Measurements from ENCODE around the gene CCDC88B.

The CCDC88B gene

DNA sequence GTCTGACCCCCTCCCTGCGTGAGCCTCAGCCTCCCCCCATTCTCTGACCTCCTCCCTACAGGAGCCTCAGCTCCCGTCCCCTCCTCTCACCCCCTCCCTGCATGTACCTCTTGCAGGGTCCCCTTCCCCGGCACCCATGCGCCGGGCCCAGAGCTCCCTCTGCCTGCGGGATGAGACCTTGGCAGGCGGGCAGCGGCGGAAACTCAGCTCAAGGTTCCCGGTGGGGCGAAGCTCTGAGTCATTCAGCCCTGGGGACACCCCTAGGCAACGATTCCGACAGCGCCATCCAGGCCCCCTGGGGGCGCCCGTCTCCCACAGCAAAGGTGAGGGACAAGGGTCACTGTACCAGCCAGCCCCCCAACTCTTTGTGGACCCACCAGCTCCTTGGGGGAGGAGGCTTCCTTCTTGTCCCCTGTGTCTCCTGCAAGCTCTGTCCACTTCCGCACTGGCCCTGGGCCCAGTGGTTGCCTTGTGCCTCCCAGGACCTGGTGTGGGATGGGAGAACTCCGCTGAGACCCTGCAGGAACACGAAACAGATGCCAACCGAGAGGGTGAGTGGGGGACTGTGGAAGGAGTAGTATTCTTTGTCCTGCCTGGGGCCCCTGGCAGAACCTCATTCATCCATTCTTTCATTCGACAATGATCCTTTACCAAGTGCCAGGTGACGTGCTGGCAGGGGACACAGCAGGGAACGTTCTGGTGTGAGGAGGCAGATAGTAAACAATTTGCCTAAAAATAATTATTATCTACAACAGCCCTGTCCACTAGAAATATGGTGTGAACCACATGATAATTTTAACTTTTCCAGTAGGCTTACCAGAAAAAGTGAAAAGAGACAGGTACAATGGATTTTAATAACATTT lies 15.3 kb downstream of the CCDC88B start:
- TF ChIP-seq ZNF274 (IDR thresholded peaks at IDR 0.05; ENCODE audit: low read depth, low read length) (no peak), SUZ12 (IDR thresholded peaks at IDR 0.05; ENCODE audit: extremely low read depth, insufficient read depth, insufficient read length) (no peak)
- H3K4me1 ChIP-seq (ENCODE audit: insufficient read depth, insufficient read length) = peaks cover 47% of the 10 kb centered on the region

DNA sequence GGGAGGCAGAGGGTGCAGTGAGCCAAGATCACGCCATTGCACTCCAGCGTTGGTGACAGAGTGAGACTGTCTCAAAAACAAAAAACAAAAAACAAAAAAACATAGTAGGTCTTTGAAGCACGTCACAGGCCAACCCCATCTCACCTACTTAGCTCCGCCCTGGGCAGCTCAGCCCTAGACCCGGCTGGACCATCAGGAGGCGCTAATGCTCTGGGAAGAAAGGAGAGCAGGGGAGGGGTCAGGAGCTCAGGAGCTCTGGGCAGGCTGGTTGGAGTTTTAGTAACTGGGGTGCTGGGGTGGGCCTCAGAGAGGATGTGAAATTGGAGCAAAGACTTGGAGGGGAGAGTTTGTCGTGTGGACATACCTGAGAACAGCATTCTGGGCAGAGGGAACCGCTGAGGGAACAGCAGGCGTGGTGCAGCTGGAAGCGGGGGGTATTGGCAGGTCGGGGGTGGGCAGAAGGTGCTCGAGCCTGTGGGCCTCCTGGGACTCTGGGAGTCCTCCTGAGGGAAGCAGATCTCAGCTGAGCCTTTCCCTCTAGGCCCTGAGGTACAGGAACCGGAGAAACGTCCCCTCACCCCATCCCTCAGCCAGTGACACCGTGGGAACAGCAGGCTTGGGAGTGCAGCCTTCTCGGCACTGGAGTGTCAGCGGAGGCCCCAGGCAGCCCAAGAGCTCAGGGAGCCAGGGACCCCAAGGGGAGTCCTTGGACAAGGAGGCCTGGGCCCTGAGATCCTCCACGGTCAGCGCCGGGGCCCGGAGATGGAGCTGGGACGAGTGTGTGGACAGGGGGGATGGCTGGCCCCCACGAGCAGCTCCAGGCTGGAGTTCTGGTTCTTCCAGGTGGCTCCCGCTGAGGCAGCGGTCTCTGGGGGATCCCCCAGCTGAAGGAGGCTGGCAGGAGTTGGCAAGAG lies 16.8 kb downstream of the CCDC88B start:
- H3K4me1 ChIP-seq (ENCODE audit: insufficient read depth, insufficient read length) = peaks cover 48% of the 10 kb centered on the region
- H3K4me3 ChIP-seq (ENCODE audit: insufficient read length, low read depth) = no peak overlapping the region
- peaks cover 19% of the 10 kb centered on the region for H3K36me3 ChIP-seq (ENCODE audit: insufficient read depth, insufficient read length, low read length)
- no peaks in the 10 kb centered on the region for H3K9me3 ChIP-seq (ENCODE audit: insufficient read depth, low read length)
- DNase-seq (ENCODE audit: low read depth, low spot score) = peak; percentile 81
- no peak for TF ChIP-seq ZNF274 (IDR thresholded peaks at IDR 0.05; ENCODE audit: low read depth, low read length)
- no peak for TF ChIP-seq SUZ12 (IDR thresholded peaks at IDR 0.05; ENCODE audit: extremely low read depth, insufficient read depth, insufficient read length)
- TF ChIP-seq YY1 (IDR thresholded peaks at IDR 0.05; ENCODE audit: insufficient read depth, insufficient read length) = no peak
- no peaks in the 10 kb centered on the region for H3K27me3 ChIP-seq (ENCODE audit: insufficient read depth, insufficient read length)
- H3K9ac ChIP-seq (ENCODE audit: insufficient read length, low read depth) = peak overlapping the region; percentile 62

More for the DNA sequence above, 15.3 kb downstream of the CCDC88B start:
- Histone ChIP-seq H3K4me3 (ENCODE audit: insufficient read length, low read depth) (no peak overlapping the region), H3K27me3 (ENCODE audit: insufficient read depth, insufficient read length) (no peaks in the 10 kb centered on the region), H3K9me3 (ENCODE audit: insufficient read depth, low read length) (no peaks in the 10 kb centered on the region), H3K36me3 (ENCODE audit: insufficient read depth, insufficient read length, low read length) (peaks cover 5% of the 10 kb centered on the region), H3K9ac (ENCODE audit: insufficient read length, low read depth) (peak overlapping the region; percentile 76)
- DNase-seq (ENCODE audit: low read depth, low spot score) = peak; percentile 89

DNA sequence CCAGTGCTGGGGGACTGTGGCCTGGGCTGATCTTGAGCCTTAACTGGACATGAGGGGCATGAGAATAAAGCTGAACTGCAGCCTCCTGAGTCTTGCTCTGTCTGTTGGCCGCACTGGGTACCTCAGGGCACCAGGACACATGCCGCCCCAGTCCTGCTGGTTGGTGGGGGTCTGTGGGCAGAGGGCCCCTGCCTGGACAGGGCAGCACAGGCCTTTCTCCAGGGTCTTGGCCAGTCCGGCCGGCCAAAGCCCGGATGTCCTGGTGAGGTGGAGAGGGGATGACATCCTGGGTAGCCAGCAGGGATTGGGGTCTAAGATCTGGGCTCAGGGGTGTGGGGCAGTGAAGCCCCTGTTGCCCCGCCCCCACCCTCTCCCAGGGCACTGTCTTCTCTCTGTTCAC lies 17.4 kb downstream of the CCDC88B start:
- TF ChIP-seq YY1 (IDR thresholded peaks at IDR 0.05; ENCODE audit: insufficient read depth, insufficient read length) (no peak), SUZ12 (IDR thresholded peaks at IDR 0.05; ENCODE audit: extremely low read depth, insufficient read depth, insufficient read length) (no peak), ZNF274 (IDR thresholded peaks at IDR 0.05; ENCODE audit: low read depth, low read length) (no peak)
- no peak overlapping the region for H3K4me3 ChIP-seq (ENCODE audit: insufficient read length, low read depth)
- H3K36me3 ChIP-seq (ENCODE audit: insufficient read depth, insufficient read length, low read length) = peaks cover 26% of the 10 kb centered on the region
- DNase-seq (ENCODE audit: low read depth, low spot score) = no peak
- no peaks in the 10 kb centered on the region for H3K27me3 ChIP-seq (ENCODE audit: insufficient read depth, insufficient read length)
- H3K9ac ChIP-seq (ENCODE audit: insufficient read length, low read depth) = peak overlapping the region; percentile 57
- H3K9me3 ChIP-seq (ENCODE audit: insufficient read depth, low read length) = no peaks in the 10 kb centered on the region
- peaks cover 48% of the 10 kb centered on the region for H3K4me1 ChIP-seq (ENCODE audit: insufficient read depth, insufficient read length)

DNA sequence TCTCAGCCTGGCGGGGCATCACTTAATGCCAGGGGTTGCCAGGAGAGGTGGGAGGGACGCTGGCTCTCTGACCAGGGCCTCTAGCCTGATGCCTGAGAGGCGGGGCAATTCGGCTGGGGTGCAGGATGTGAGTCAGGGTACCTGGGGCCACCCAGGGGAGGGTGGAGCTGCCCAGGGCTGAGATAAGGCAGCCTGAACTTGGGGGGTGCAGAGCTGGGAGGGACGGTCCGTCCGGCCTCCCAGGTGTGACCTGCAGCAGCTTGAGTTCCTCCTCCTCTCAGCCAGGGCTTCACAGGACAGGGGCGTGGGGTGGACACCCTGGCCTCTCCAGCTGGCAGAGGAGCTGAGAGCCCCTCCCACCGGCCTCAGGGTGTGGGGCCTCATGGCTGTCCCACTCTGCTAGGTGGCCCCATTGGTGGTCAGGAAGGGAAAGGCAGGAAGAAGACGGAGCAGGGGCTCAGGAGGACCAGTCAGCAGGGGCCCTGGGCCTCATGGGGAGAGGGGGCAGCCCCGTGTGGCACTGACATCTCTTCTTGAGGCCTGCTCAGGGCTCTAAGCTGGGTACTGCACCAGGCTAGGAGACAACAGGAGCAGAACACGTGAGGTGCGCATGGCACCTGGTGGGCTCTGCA lies 18.0 kb downstream of the CCDC88B start:
- H3K4me1 ChIP-seq (ENCODE audit: insufficient read depth, insufficient read length) = peaks cover 48% of the 10 kb centered on the region
- H3K9ac ChIP-seq (ENCODE audit: insufficient read length, low read depth) = peak overlapping the region; percentile 94
- no peak for DNase-seq (ENCODE audit: low read depth, low spot score)
- peaks cover 32% of the 10 kb centered on the region for H3K36me3 ChIP-seq (ENCODE audit: insufficient read depth, insufficient read length, low read length)
- H3K9me3 ChIP-seq (ENCODE audit: insufficient read depth, low read length) = no peaks in the 10 kb centered on the region
- TF ChIP-seq SUZ12 (IDR thresholded peaks at IDR 0.05; ENCODE audit: extremely low read depth, insufficient read depth, insufficient read length) = no peak
- no peak for TF ChIP-seq YY1 (IDR thresholded peaks at IDR 0.05; ENCODE audit: insufficient read depth, insufficient read length)
- no peak for TF ChIP-seq ZNF274 (IDR thresholded peaks at IDR 0.05; ENCODE audit: low read depth, low read length)
- H3K27me3 ChIP-seq (ENCODE audit: insufficient read depth, insufficient read length) = no peaks in the 10 kb centered on the region
- peak overlapping the region; percentile 95 for H3K4me3 ChIP-seq (ENCODE audit: insufficient read length, low read depth)

DNA sequence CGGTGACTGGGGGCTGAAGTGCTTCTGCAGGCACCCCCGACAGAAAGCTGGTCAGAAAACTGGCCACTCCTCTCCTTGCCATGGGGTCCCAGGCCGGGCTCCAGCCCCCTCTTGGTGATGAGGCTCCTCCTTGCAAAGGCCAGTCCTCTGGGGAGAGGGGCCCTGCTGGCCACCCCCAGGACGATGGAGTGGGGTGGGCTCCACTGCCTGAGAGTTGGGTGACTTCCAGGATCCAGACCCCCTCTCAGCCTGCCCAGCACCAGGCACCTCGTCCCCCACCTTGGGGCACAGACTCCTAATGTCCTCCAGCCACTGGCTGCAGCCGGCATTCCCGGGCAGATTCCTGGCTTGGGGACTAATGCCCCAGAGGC lies 18.5 kb downstream of the CCDC88B start:
- Histone ChIP-seq H3K4me1 (ENCODE audit: insufficient read depth, insufficient read length) (peaks cover 48% of the 10 kb centered on the region), H3K27me3 (ENCODE audit: insufficient read depth, insufficient read length) (no peaks in the 10 kb centered on the region), H3K4me3 (ENCODE audit: insufficient read length, low read depth) (peak overlapping the region; percentile 95), H3K9me3 (ENCODE audit: insufficient read depth, low read length) (no peaks in the 10 kb centered on the region), H3K36me3 (ENCODE audit: insufficient read depth, insufficient read length, low read length) (peaks cover 37% of the 10 kb centered on the region), H3K9ac (ENCODE audit: insufficient read length, low read depth) (peak overlapping the region; percentile 94)
- TF ChIP-seq ZNF274 (IDR thresholded peaks at IDR 0.05; ENCODE audit: low read depth, low read length) = no peak
- DNase-seq (ENCODE audit: low read depth, low spot score) = no peak

DNA sequence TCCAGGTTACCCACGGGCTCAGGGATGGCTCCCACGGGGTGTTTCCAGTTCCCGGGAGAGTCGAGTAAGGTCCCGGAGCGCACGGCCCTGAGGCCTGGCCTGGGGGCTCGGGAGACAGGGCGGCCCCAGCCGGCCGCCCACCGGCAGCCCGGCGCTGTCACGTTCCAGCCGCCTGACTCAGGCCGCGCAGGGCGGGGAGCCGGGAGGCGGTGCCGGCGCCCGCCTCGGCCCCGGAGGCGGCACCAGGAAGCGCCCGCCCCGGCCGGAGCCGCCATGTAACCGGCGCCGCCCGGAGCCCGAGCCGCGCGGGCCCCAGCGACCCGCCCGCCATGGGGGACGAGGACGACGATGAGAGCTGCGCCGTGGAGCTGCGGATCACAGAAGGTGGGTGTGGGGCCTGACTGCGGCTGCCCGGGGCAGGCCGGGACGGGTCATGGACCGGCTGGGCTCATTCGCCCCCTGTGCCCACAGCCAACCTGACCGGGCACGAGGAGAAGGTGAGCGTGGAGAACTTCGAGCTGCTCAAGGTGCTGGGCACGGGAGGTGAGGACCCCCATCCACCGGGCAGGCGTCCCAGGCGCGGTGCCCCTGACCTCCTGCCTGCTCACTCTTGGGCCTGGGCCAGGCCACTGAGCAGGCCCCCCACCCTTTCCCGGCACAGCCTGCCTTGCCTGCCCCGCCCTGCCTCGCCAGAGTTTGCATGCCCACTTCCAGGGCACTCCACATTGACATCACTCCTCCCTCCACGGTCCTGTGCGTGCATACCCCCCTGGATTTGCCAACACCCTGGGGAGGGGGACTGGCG lies 19.1 kb downstream of the CCDC88B start, which contains the start of gene RPS6KA4:
TSS of gene RPS6KA4 (plus strand) at position 256 of the 805 bp plus-strand sequence. CDS start at position 330, 74 bp downstream.
- TF ChIP-seq YY1 (IDR thresholded peaks at IDR 0.05; ENCODE audit: insufficient read depth, insufficient read length) (no peak), ZNF274 (IDR thresholded peaks at IDR 0.05; ENCODE audit: low read depth, low read length) (no peak)

More for the DNA sequence above, 19.1 kb downstream of the CCDC88B start, which contains the start of gene RPS6KA4:
- Histone ChIP-seq H3K4me3 (ENCODE audit: insufficient read length, low read depth) (peak within 1 kb of the TSS; percentile 95), H3K27me3 (ENCODE audit: insufficient read depth, insufficient read length) (no peaks in the 10 kb centered on the region), H3K9me3 (ENCODE audit: insufficient read depth, low read length) (no peaks in the 10 kb centered on the region), H3K4me1 (ENCODE audit: insufficient read depth, insufficient read length) (peaks cover 47% of the 10 kb centered on the region), H3K9ac (ENCODE audit: insufficient read length, low read depth) (peak within 1 kb of the TSS; percentile 94), H3K36me3 (ENCODE audit: insufficient read depth, insufficient read length, low read length) (peaks cover 43% of the 10 kb centered on the region)
- DNase-seq (ENCODE audit: low read depth, low spot score) = no peak
